NB4 (cell line): Measurements from ENCODE around the gene CAMK2B.

Experiments
- CTCF ChIP-seq: IDR thresholded peaks from one replicate; pipeline ENCODE4 v1.5.1; 2012; ENCODE audit warnings: low read depth, low read length
- MAX ChIP-seq: IDR thresholded peaks from 2 replicates; pipeline ENCODE4 v1.6.1; 2011; ENCODE audit warnings: low read depth, low read length
- MYC ChIP-seq: IDR thresholded peaks from 2 replicates; pipeline ENCODE4 v1.6.1; 2011; ENCODE audit warnings: low read depth, low read length

- TF ChIP-seq CTCF, result no peak
- TF ChIP-seq MAX, result no peak
- no peak for TF ChIP-seq MYC
These were observed 131.3 kb downstream of the CAMK2B start for GRCh38 chr7:44194069-44194468.
